Nephron progenitor cell (in vitro differentiated cells): ENCODE measurements around the gene POLR2L.

Experiments
- DNase-seq: peaks from one replicate; pipeline ENCODE4 v3.0.0; 2021
- H3K27ac Mint-ChIP-seq: 2 replicates; pipeline ENCODE4 v1.8.0; 2021; ENCODE audit warnings: mild to moderate bottlenecking, moderate library complexity, mixed read lengths
- H3K27me3 Mint-ChIP-seq: 2 replicates; pipeline ENCODE4 v1.8.0; 2021; ENCODE audit warnings: mild to moderate bottlenecking, low read depth, mixed read lengths; ENCODE audit not compliant: poor library complexity
- H3K36me3 Mint-ChIP-seq: 2 replicates; pipeline ENCODE4 v1.8.0; 2021; ENCODE audit warnings: low read depth, mixed read lengths
- H3K4me1 Mint-ChIP-seq: 2 replicates; pipeline ENCODE4 v1.8.0; 2021; ENCODE audit warnings: mixed read lengths
- H3K4me3 Mint-ChIP-seq: 2 replicates; pipeline ENCODE4 v1.8.0; 2021; ENCODE audit warnings: mild to moderate bottlenecking, moderate library complexity, mixed read lengths
- H3K9me3 Mint-ChIP-seq: 2 replicates; pipeline ENCODE4 v1.8.0; 2021; ENCODE audit warnings: mild to moderate bottlenecking, moderate library complexity, mixed read lengths
- CTCF ChIP-seq: fragments of 200-600 bp; sonication (generic); IDR thresholded peaks from 2 replicates; pipeline ENCODE4 v1.5.0; 2021; ENCODE audit warnings: antibody characterized with exemption

Gene POLR2L

GRCh38 chr11:845872-846495 lies 3.7 kb upstream of the POLR2L start:
- Mint-ChIP-seq H3K27ac (no peak overlapping the region), H3K4me1 (peaks cover 33% of the 10 kb centered on the region)

GRCh38 chr11:844693-845644 lies 2.6 kb upstream of the POLR2L start:
- H3K4me1 Mint-ChIP-seq: peaks cover 40% of the 10 kb centered on the region
- H3K27me3 Mint-ChIP-seq: peaks cover 20% of the 10 kb centered on the region
- H3K27ac Mint-ChIP-seq: peak overlapping the region; percentile 72
- H3K36me3 Mint-ChIP-seq: peaks cover 8% of the 10 kb centered on the region
- no peak for TF ChIP-seq CTCF
- H3K4me3 Mint-ChIP-seq: peak overlapping the region; percentile 64
- no peaks in the 10 kb centered on the region for H3K9me3 Mint-ChIP-seq
- DNase-seq: peak; percentile 81

More at GRCh38 chr11:845872-846495, 3.7 kb upstream of the POLR2L start:
- H3K36me3 Mint-ChIP-seq: peaks cover 1% of the 10 kb centered on the region
- H3K9me3 Mint-ChIP-seq: no peaks in the 10 kb centered on the region
- DNase-seq: no peak
- peaks cover 21% of the 10 kb centered on the region for H3K27me3 Mint-ChIP-seq
- no peak overlapping the region for H3K4me3 Mint-ChIP-seq
- no peak for TF ChIP-seq CTCF

GRCh38 chr11:843818-844692 lies 1.7 kb upstream of the POLR2L start:
- H3K9me3 Mint-ChIP-seq: no peaks in the 10 kb centered on the region
- H3K27me3 Mint-ChIP-seq: peaks cover 20% of the 10 kb centered on the region
- peaks cover 8% of the 10 kb centered on the region for H3K36me3 Mint-ChIP-seq
- no peak overlapping the region for H3K27ac Mint-ChIP-seq
- peaks cover 40% of the 10 kb centered on the region for H3K4me1 Mint-ChIP-seq
- peak overlapping the region; percentile 80 for H3K4me3 Mint-ChIP-seq
- TF ChIP-seq CTCF: no peak
- peak; percentile 70 for DNase-seq

DNA sequence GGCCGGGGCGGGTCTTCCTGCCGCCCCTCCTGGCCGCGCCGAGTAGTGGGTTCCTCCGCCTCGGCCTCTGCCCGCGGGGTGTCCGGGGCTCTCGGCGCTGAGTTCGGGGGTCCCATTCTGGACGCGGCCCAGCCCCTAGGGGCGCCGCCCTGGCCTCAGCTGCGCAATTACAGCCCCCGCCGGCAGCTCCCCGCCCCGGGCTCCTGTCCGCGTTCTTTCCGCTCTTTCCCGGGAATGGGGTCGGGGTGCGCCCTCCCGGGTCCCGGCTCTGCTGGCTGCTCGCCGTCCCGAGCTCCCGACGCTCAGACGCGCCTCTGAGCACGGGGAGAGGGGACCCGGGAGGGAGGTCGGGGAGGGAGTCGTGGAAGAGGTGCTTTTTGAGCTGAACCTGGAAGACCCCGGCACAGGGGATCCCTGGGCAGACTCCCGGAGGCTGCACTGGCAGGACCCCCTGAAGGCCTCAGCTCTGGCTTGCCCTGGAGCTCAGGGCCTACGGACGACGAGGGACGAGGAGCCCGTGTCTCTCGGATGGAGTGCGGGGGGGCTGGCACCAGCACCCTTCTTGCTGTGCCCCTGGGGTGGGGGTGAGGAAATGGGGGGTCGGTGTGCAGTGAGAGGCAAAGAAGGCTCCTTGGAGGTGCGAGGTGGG lies 881 bp upstream of the POLR2L start:
- H3K27me3 Mint-ChIP-seq: peaks cover 13% of the 10 kb centered on the region
- H3K36me3 Mint-ChIP-seq: peaks cover 8% of the 10 kb centered on the region
- peak overlapping the region; percentile 80 for H3K4me3 Mint-ChIP-seq
- DNase-seq: peak; percentile 47
- H3K27ac Mint-ChIP-seq: no peak overlapping the region
- peaks cover 40% of the 10 kb centered on the region for H3K4me1 Mint-ChIP-seq
- no peaks in the 10 kb centered on the region for H3K9me3 Mint-ChIP-seq
- TF ChIP-seq CTCF: no peak

GRCh38 chr11:841981-842369 lies 354 bp downstream of the POLR2L start:
- no peak for TF ChIP-seq CTCF
- H3K27ac Mint-ChIP-seq: peak overlapping the region; percentile 90
- DNase-seq: no peak
- peaks cover 40% of the 10 kb centered on the region for H3K4me1 Mint-ChIP-seq
- H3K36me3 Mint-ChIP-seq: peaks cover 8% of the 10 kb centered on the region
- peak overlapping the region; percentile 87 for H3K4me3 Mint-ChIP-seq
- H3K9me3 Mint-ChIP-seq: no peaks in the 10 kb centered on the region
- peaks cover 11% of the 10 kb centered on the region for H3K27me3 Mint-ChIP-seq
